GM21515 (cell line): ENCODE measurements around the gene RALY.

ENCODE experiments used
- ATAC-seq: cut with Tn5 transposase; IDR thresholded peaks from one replicate; pipeline ENCODE4 v1.9.1; 2021; ENCODE audit not compliant: unreplicated experiment

RALY gene

DNA sequence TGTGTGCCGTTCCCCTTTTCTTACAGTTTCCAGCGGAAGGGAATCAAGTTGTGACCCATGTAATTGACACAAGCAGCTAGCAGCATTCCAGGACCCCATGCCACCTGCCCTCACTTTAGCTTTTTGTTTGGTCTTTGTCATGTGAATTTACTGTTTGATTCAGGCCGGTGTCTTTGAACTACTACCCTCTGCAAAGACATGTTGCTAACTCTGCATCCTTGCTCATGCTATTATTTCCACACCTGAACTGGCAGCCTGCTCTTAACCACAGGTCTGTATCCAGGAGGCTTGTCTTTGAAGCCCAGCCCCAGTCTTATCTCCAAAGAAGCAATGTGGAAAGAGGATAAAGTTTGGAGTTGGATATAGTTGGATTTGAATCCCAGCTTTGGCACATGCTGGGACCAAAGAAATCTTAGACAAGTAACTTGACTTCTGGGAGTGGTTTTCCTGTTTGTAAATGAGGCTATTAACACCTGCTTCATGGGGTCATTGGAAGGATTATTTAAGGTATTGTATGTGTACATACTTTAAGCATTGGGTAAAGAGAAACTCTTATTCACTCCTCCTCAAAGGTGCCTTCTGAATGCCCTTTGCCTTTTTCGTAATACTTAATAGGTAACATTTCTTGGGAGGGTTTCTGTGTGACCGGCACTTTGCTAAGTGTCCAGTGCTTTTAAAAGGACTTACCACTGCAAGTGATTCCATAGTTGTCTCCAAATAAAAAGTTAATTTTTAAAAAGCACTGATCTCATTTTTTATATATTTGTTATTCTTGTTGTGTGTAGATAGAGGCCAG is 52.4 kb downstream of the RALY start:
- no peak for ATAC-seq

- ATAC-seq: no peak
Observed at GRCh38 chr20:34047010-34047687, 53.4 kb downstream of the RALY start.

DNA sequence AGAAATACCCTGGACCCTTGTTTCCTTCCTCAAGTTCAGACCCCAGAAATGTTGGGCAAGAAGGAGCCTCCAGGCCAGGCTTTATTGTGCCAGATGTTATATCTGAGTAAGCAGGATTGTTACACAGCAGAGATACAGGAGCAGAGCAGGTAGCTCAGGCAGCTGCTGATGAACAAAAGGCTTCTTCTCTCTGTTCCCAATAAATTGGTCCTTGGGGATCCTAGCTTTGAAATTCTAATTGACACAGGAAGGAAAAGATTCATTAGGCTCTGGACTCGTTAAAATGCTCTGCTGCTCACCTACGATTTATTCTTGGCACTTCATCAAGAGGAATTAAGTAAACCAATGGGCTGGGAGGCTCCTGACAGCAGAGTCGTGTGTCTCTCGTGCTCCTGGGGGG is 54.2 kb downstream of the RALY start:
- ATAC-seq: no peak

- ATAC-seq: no peak
Observed at GRCh38 chr20:34049389-34049788, 55.7 kb downstream of the RALY start.

DNA sequence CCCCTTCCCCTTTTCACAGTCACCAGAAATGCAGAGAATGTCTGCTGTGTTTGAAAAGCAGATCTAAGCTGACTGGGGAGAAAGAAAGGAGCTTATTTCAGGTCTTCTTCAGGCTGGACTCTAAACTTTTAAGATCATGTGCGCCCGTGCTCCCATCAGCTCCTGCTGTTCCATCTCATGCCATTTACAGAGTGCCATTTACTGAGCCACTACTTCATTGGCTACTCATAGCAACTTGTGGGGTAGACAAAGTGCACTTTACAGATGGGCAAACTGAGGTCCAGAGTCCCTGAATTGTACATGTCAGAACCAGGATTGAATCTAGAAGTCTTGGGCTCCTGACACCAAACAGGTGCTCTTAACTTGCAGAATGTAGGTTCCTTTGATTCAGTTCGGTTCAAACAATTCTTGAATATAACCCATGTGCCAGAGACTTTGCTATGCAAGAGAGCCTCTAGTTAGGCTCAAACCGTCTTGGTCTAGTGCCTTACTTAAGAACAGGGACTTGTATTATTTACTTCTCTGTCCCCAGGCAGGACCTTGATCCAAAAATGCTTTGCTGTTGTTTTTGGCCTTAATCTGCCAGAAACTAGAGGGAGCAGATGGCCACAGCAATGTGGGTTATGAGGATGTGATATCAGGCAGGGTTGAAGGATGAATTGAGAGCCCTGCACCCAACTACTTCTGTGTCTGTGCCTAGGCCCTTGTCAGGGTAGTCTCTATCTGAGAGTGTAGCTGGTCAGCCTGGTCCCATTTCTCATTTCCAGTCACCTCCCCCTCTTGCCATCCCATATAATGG is 56.4 kb downstream of the RALY start:
- no peak for ATAC-seq

GRCh38 chr20:34052414-34052813 is 58.7 kb downstream of the RALY start:
- no peak for ATAC-seq

DNA sequence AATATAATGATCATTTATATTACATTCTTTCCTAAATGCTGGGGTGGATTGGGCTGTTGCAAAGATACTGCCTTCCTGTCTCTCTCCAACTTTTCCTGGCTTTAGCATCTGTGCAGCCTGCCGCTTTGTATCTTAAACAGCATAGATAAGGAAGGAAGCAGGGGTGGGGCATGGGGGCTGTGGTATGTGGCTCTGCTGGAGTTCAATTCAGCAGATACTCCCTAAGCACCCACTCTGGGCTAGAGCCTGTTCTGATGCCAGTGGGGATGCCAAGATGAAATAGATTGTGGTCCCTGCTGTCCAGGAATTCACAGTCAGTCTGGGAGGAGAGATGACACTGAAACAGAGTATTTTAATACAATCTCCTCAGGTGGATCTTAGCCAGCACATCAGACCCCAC is 61.6 kb downstream of the RALY start:
- ATAC-seq: no peak

- ATAC-seq: no peak
Observed at GRCh38 chr20:34058831-34059230, 65.1 kb downstream of the RALY start.

GRCh38 chr20:34060970-34061369 is 67.3 kb downstream of the RALY start:
- ATAC-seq: no peak

GRCh38 chr20:34061695-34062094 is 68.0 kb downstream of the RALY start:
- ATAC-seq: no peak

DNA sequence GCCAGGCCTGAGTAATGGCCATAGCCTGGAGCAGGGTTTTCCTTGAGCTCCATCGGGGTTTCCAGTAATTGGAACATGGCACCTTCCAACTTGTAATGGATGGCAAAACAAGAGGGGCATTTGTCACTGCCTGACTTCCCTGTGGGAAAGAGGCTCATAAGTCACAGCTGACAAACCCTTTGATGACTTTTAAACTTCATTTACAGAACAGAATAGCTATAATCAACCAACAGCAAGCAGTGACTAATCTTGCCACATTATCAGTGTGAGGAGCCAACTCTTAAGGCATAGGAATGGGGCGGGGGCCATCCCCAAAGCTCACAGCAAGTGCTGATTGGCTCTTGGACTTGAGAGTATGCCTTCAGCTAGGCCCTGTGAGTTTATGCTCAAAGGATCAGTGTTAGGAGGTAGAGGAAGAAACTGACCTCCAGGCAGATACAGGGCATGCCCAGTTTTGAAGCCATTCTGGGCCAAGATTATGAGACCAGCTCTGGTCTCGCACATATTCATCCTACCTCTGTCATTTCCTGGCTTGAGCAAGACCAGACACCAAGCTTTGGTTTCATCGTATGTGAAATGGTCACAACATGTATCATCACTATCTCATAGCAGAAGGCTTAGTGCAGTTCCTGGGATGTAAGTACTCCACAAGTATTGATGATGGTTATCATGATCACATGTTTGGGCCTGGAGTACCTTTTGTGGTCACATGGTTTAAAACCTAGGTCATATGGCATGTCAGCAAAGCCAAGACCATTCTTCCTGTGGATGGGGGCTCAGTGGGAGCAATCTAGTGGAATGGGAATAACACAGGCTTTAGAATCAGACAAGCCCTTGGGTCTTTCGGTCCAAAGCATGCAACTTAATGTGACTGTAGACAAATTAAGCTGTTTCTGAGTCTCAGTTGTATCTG is 69.1 kb downstream of the RALY start:
- no peak for ATAC-seq

DNA sequence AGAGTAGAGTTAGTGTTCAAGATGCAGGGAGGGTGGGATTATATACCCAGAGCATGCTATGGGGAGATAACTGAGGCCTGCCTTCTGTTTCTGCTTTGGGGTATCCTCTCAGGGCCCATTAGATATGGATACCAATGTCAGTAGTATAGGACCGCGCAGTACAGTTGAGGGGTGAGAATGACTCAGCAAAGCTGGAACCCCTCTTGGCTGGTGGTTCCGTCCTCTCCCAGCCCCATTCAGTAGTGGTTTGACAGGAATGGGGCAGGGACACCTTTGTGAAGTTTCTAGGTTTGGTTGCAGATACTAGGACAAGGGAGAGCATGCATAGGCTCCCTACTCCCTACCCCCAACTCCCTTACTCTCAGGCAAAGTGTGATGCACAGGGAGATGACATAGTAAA is 70.6 kb downstream of the RALY start:
- no peak for ATAC-seq

GRCh38 chr20:34065260-34065659 is 71.5 kb downstream of the RALY start:
- no peak for ATAC-seq

- no peak for ATAC-seq
Observed at GRCh38 chr20:34066476-34067090, 72.9 kb downstream of the RALY start.

DNA sequence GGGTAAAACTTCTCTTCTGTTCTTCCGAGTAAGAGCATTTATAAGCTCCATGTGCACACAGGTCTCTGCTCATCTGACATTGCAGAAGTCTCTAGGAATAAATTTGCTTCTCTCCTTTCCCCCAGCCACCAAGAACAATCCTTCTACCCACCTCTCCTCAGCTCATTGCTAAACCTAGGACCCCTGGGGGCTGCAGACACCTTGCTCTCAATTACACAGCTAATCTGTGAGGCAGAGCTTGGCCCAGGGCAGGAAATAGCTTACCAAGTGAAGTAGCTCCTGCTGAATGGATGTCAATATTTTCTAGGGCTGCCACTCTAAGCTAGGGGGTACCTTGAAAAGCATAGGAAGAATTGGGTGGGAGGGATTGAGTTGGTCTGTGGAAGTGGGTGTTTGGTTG is 74.3 kb downstream of the RALY start:
- no peak for ATAC-seq

- ATAC-seq: peak; percentile 65
Observed at GRCh38 chr20:34069341-34070078, 75.8 kb downstream of the RALY start.

DNA sequence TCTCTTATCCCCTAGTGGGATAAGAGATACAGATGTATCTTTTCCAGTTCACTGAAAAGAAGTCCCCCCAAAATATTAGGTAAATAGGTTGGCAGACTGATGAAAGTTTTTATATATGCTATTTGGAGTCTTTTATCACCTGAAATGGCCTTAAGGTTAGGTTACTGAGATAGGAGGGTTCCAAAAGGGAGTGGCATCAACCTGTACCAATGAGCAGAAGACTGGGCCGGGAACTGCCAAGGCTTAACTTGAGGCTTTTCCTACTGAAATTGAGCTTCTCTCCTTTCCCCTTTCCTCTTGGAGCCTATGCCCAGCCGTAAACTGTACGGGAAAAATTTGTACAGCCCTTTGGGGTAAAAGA is 76.3 kb downstream of the RALY start:
- no peak for ATAC-seq

DNA sequence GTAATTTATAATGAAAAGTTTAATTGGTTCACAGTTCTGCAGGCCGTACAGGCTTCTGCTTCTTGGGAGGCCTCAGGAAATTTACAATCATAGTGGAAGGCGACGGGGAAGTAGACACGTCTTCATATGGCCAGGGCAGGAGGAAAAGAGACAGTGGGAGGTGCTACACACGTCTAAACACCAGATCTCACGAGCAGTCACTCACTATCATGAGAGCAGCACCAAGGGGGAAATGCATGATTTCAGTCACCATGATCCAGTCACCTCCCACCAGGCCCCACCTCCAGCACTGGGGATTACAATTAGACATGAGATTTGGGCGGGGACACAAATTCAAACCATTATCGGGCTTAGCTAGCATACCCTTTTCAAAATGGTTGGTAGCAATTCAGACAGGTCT is 77.1 kb downstream of the RALY start:
- ATAC-seq: no peak

- no peak for ATAC-seq
Observed at GRCh38 chr20:34072076-34072475, 78.4 kb downstream of the RALY start.

DNA sequence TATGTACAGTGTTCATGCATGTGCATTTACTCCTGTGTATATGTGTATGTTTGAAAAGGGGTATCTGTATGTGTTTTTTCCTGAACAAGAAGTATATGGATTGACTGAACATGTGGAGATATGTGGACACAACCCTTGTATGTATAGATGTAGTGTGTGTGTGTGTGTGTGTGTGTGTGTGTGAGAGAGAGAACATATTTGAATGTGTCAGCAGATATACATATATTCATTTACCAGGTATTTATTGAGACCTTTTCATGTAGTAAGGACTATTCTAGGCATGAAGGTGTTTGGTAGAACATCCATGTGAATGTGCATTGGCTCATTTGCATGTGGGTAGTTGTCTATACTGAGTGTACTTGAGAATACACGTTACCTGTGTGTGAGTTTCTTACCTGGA is 79.1 kb downstream of the RALY start:
- no peak for ATAC-seq
